ENCODE measurements around the gene BTBD9.

DNA sequence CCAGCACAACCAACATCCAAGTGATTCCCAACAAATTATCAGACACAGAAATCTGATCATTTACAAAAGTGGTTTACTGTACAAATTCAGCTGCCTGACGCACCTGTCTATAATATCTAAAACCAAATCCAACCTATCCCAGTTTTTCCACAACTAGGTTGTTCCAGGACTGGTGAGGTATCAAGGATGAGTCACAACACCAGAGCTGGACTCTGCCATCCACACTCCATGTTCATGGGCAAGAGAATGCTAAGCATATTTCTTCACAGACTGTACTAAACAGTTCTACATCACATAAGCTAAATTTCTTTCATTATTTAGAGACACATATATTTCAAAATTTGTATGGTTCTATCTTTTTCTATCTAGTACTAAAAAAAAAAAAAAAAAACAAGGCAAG is 141.6 kb downstream of the BTBD9 start:
- TF ChIP-seq EZH2phosphoT487 (IDR thresholded peaks at IDR 0.05; ENCODE audit: insufficient read depth, low read depth) (no peak), EZH2 (IDR thresholded peaks at IDR 0.05; ENCODE audit: insufficient read depth, poor library complexity, severe bottlenecking) (no peak)

All from GM23248 (cell line).